Gastroesophageal sphincter (tissue), 3 donors: ENCODE measurements around the gene WFIKKN1.

Source experiments
- EP300 ChIP-seq: sonication (generic); formaldehyde crosslinking; IDR thresholded peaks from one replicate; pipeline ENCODE4 v1.6.1; 2017; ENCODE audit warnings: antibody characterized with exemption, mild to moderate bottlenecking
- POLR2A ChIP-seq, 2 donors: fragments of 450-650 bp; IDR thresholded peaks; one replicate each; pipeline ENCODE4 v1.6.1; 2017; ENCODE audit warnings: antibody characterized with exemption in 2 of 2, mild to moderate bottlenecking in 2 of 2, moderate library complexity in 1 of 2
- POLR2AphosphoS5 ChIP-seq: sonication (generic); formaldehyde crosslinking; IDR thresholded peaks from one replicate; pipeline ENCODE4 v1.6.1; 2017; ENCODE audit warnings: antibody characterized with exemption
- TF ChIP-seq, protein P1 (sequence below), 4 experiments: fragments of 200-600 bp in 2 of 4; fragments of 450-650 bp in 2 of 4; sonication (generic) in 1 of 4; IDR thresholded peaks; one replicate each; pipeline ENCODE4 v1.5.1; 2017 to 2019; ENCODE audit warnings: antibody characterized with exemption in 4 of 4, mild to moderate bottlenecking in 2 of 4, moderate library complexity in 2 of 4

DNA sequence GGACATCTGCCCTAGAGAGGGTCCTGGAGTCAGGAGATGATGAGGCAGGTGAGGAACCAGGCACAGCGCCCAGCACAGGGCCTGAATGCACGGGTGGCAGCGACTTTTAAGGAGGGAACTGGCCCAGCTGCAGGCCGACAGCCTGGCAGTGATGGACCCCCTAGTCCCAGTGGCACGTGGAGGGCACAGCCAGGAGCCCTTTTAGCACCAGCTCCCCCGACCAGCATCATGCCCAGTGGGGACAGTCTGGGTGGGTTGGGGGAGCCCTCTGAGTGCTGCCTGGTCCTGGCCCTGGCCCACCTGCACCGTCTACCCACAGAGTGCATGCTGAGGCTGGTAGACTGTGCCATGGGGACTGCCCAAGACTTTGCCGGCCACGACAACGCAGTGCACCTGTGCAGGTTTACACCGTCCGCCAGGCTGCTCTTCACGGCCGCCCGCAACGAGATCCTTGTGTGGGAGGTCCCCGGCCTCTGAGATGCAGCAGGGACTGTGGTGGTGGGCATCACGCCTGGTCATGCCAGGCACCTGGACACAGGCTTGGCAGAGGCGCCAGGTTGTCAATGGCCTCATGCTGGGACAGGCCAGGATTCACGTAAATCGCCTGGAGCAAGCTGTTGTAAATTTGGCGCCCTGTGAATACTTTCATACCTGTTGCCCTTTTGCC, 36.5 kb downstream of the WFIKKN1 start:
- no peak for TF ChIP-seq POLR2AphosphoS5
- TF ChIP-seq, protein P1, sequence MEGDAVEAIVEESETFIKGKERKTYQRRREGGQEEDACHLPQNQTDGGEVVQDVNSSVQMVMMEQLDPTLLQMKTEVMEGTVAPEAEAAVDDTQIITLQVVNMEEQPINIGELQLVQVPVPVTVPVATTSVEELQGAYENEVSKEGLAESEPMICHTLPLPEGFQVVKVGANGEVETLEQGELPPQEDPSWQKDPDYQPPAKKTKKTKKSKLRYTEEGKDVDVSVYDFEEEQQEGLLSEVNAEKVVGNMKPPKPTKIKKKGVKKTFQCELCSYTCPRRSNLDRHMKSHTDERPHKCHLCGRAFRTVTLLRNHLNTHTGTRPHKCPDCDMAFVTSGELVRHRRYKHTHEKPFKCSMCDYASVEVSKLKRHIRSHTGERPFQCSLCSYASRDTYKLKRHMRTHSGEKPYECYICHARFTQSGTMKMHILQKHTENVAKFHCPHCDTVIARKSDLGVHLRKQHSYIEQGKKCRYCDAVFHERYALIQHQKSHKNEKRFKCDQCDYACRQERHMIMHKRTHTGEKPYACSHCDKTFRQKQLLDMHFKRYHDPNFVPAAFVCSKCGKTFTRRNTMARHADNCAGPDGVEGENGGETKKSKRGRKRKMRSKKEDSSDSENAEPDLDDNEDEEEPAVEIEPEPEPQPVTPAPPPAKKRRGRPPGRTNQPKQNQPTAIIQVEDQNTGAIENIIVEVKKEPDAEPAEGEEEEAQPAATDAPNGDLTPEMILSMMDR (IDR thresholded peaks at IDR 0.05), result no peak
- TF ChIP-seq POLR2A (IDR thresholded peaks at IDR 0.05), result no peak
- TF ChIP-seq EP300, result no peak
